ENCODE results near the gene ANKS1B. TPM values are rescaled to one million over a fixed set of nuclear protein-coding genes. Genes with fewer than 3 reads are reported as not detected.
"Not testable (repeated sequence)": the region's sequence is repeated elsewhere in the genome, so short reads cannot be mapped to it uniquely, and the experiment has no call there.

The ANKS1B gene
- total RNA-seq, 1 experiment from 2014 or later: 2.4 TPM

DNA sequence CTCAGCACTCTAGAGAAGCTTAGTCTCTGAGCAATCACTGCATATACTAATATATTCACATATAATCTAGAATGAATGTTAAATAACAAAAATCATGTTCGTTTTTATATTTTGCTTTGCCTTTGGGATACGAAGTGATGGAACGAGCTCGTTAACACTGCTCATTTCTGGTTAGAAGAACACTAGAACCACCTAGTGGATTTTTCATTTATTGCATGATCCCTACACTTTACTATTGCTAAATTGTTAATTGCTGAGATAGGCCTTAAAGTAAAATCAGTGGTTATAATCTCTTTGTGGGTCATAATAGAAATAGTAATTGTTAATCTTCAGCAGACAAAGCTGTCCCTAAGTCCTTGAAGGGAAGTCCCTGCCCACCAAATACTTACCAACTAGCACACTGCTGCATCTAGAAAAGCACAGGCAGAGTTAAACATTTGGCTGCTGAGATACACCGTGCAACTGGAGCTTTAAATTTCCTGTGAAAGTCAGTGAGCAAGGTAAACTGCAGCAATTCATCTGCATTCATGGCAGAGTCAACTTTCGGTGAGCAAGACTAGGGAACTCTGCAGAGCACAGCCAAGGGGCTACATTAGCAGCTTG is 985.9 kb downstream of the ANKS1B start:
- Histone ChIP-seq H3K27me3 (no peaks in the 10 kb centered on the region), H3K27ac (no peak overlapping the region), H3K4me1 (no peaks in the 10 kb centered on the region), H3K36me3 (no peaks in the 10 kb centered on the region), H3K9me3 (replicated peaks) (no peaks in the 10 kb centered on the region), H3K4me3 (no peak overlapping the region)
- DNase-seq: peak; percentile 4 to 64

DNA sequence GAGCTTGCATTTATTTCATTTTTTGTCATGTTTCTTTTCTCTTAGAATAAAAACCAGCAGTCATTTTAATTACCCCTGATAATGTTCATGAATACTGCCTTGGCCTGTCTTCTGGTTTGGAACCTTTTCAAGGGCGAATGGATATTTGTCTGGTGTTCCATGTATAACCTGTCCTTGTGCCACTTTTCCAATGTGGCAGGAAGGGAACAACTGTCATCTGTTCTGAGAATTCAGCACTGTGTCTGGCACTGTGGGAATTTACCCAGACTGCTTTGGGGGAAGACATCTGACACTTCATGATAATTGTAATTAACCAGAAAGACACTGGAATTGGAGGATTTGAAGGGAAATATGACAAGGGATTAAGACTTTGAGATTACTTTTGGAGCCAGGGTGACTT is 986.8 kb downstream of the ANKS1B start:
- no peaks in the 10 kb centered on the region for H3K27me3 ChIP-seq

DNA sequence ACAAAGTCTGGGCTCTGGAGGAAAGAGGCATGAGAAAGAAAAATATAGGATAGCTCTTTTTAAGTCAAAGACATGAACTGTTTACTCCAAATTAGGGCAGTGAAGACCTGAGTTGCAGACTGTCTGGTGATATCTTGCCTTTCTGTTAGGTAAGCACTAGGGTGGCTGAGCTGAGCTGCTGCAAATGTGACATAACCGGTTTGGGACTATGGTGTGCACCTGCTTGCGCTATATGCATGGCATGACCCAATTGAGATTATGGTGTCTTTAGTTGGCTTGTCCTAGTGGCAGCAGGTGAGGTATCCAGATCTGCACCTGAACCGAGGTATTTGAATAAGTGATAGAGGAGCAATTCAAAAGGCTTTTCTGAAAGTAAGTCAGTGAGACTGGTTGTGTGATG is 994.1 kb downstream of the ANKS1B start:
- no peak overlapping the region for H3K4me3 ChIP-seq
- H3K36me3 ChIP-seq: no peaks in the 10 kb centered on the region
- no peaks in the 10 kb centered on the region for H3K27me3 ChIP-seq
- H3K27ac ChIP-seq: no peak overlapping the region
- no peaks in the 10 kb centered on the region for H3K9me3 ChIP-seq (replicated peaks)
- no peaks in the 10 kb centered on the region for H3K4me1 ChIP-seq
- DNase-seq: no peak

More for the DNA sequence above, 986.8 kb downstream of the ANKS1B start:
- no peaks in the 10 kb centered on the region for H3K36me3 ChIP-seq
- no peak overlapping the region for H3K4me3 ChIP-seq
- no peak overlapping the region for H3K27ac ChIP-seq
- no peaks in the 10 kb centered on the region for H3K4me1 ChIP-seq
- DNase-seq: peak in 1 of 2 experiments; percentile 24
- H3K9me3 ChIP-seq (replicated peaks): no peaks in the 10 kb centered on the region

DNA sequence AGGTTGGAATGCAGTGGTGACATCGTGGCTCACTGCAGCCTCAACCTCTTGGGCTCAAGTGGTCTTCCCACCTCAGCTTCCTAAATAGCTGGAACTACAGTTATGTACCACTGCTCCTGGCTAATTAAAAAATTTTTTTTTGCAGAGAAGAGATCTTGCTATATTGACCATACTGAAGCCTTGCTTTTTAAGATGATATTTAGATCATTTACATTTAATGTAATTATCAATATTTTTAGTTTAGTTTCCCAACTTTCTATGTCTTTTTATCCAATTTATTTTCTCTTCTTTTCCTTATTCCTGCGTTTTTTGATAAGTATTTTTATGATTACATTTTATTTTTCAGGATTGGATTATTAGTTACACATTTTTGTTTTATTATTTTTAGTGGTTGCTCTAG is 999.6 kb downstream of the ANKS1B start:
- no peak overlapping the region for H3K27ac ChIP-seq
- no peaks in the 10 kb centered on the region for H3K36me3 ChIP-seq
- H3K4me3 ChIP-seq: no peak overlapping the region
- no peaks in the 10 kb centered on the region; the same call in 1 of the 2 replicates for H3K9me3 ChIP-seq (replicated peaks)
- no peaks in the 10 kb centered on the region for H3K4me1 ChIP-seq
- no peak for DNase-seq
- H3K27me3 ChIP-seq: no peaks in the 10 kb centered on the region

DNA sequence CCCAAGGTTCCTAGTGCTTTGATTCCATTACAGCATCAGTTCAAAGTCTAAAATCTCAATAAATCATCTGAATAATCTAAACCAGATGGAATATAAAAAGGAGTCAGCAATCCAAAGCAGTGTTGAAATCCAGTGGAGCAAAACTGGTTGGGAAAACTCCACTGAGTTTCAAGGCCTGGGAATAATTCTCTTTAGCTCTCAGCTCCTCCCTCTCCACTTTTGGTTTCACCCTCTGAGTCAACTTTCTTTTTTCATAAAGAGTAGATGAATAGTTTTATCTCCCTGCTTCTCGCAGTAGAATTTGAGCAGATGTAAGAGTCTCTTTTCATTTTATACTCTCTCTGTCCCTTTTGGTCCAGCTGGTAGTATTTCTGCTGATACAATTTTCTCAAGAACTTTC is 1001.1 kb downstream of the ANKS1B start:
- no peak overlapping the region for H3K27ac ChIP-seq
- H3K36me3 ChIP-seq: no peaks in the 10 kb centered on the region
- no peaks in the 10 kb centered on the region; the same call in 1 of the 2 replicates for H3K9me3 ChIP-seq (replicated peaks)
- no peaks in the 10 kb centered on the region for H3K4me1 ChIP-seq
- no peak for DNase-seq
- no peaks in the 10 kb centered on the region for H3K27me3 ChIP-seq
- H3K4me3 ChIP-seq: no peak overlapping the region

DNA sequence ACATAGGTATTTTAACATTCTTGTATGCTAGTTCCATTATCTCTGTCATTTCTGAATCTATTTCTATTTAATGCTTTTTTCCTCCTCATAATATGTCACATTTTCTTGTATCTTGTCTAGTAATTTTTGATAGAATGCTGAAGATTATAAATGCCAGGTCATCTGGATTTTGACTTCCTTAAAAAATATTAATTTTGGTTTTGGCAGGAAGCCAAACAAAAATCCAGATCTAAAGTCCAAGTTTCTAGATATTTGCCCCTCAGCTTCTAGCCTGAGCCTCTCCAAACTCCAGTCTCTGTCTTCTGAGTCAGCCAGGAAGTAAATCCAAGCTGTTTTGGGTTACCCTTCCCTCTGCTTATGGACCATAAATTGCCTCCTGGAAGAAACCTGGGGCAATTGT is 1004.2 kb downstream of the ANKS1B start:
- H3K36me3 ChIP-seq: no peaks in the 10 kb centered on the region
- H3K27me3 ChIP-seq: no peaks in the 10 kb centered on the region
- H3K4me3 ChIP-seq: no peak overlapping the region
- DNase-seq: no peak
- no peaks in the 10 kb centered on the region; the same call in 1 of the 2 replicates for H3K9me3 ChIP-seq (replicated peaks)
- no peaks in the 10 kb centered on the region for H3K4me1 ChIP-seq
- no peak overlapping the region for H3K27ac ChIP-seq

DNA sequence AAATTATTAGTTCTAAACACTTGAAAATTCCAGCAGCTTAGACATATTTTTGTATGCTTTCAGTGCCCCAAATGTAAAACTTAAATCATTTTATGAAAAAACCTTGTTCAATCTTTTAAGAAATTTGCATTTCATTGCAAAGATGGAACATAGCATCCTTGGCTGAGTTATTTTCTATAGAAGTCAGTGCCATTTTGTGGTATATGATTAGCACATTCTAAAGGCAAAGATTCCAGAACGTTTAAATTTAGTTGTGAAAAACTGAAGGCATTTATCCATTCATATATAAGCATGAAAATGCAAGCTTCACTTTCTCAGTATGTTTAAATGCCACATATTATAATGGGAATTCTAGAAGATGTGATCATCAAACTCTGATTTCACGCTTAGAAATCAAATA is 1007.5 kb downstream of the ANKS1B start:
- Histone ChIP-seq H3K9me3 (replicated peaks) (no peaks in the 10 kb centered on the region), H3K4me3 (no peak overlapping the region)

DNA sequence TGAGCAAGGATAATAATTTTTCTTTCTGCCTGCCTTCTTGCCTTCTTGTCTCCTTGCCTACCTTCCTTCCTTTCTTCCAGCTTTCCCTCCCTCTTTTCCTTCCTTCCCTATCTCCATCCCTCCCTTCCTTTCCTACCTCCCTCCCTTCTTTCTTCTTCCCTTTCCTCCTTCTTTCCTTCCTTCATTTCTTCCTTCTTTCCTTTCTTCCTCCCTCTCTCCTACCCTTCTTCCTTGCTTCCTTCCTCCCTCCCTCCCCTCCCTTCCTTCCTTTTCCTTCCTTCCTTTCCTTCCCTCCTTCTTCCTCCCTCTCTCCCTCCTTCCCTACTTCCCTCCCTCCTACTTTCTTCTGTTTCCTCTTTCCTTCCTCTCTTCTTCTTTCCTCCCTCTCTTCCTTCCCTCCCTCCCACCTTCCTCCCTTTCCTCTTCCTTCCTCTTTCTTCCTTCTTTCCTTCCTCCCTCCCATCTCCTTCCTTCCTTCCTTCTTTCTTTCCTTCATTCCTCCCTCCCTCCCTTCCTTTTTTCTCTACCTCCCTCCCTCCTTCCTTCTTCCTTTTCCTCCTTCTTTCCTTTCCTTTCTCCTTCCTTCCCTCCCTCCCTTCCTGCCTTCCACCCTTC is 1009.9 kb downstream of the ANKS1B start:
- Histone ChIP-seq H3K4me3 (no peak overlapping the region), H3K27ac (no peak overlapping the region), H3K27me3 (no peaks in the 10 kb centered on the region), H3K9me3 (replicated peaks) (no peaks in the 10 kb centered on the region), H3K4me1 (no peaks in the 10 kb centered on the region), H3K36me3 (no peaks in the 10 kb centered on the region)
- no peak for DNase-seq

More for the DNA sequence above, 1007.5 kb downstream of the ANKS1B start:
- H3K27ac ChIP-seq: no peak overlapping the region
- H3K36me3 ChIP-seq: no peaks in the 10 kb centered on the region
- DNase-seq: no peak
- H3K27me3 ChIP-seq: no peaks in the 10 kb centered on the region
- no peaks in the 10 kb centered on the region for H3K4me1 ChIP-seq

DNA sequence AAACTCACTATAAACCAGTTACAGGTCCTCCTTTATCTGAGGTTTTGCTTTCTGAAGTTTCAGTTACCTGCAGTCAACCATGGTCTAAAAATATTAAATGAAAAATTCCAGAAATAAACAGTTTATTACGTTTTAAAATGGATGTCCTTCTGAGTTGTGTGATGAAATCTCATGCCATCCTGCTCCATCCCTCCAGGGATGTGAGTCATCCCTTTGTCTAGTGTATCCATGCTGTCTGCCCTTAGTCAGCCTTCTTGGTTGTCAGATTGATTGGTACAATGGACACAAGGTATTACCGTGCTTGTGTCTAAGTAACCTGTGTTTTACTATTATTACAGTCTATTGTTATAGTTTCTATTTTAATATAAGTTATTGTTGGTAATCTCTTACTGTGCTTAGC is 1011.3 kb downstream of the ANKS1B start:
- no peak overlapping the region for H3K27ac ChIP-seq
- no peaks in the 10 kb centered on the region for H3K4me1 ChIP-seq
- DNase-seq: no peak
- no peaks in the 10 kb centered on the region for H3K36me3 ChIP-seq
- no peak overlapping the region for H3K4me3 ChIP-seq
- no peaks in the 10 kb centered on the region for H3K9me3 ChIP-seq (replicated peaks)
- no peaks in the 10 kb centered on the region for H3K27me3 ChIP-seq

DNA sequence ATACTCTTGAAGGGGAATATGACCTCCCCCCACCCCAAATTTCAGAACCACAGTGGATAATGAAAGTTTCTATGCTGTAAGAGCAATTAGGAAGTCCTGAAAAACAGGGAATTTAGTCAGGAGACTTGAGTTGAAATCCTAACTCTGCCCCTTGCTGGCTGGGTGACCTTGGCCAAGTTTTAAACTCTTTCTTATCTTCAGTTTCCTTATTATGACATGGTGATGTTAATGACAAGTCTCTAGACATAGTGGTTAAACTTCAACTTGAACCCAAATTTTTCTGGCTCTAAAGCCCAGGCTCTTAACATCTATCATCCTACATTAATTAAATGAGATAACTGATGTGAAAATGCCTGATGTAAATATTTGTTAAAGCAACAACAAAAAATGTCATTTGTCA is 1013.8 kb downstream of the ANKS1B start:
- Histone ChIP-seq H3K4me3 (no peak overlapping the region), H3K27ac (no peak overlapping the region), H3K27me3 (no peaks in the 10 kb centered on the region), H3K4me1 (no peaks in the 10 kb centered on the region), H3K9me3 (replicated peaks) (no peaks in the 10 kb centered on the region), H3K36me3 (no peaks in the 10 kb centered on the region)
- no peak for DNase-seq

DNA sequence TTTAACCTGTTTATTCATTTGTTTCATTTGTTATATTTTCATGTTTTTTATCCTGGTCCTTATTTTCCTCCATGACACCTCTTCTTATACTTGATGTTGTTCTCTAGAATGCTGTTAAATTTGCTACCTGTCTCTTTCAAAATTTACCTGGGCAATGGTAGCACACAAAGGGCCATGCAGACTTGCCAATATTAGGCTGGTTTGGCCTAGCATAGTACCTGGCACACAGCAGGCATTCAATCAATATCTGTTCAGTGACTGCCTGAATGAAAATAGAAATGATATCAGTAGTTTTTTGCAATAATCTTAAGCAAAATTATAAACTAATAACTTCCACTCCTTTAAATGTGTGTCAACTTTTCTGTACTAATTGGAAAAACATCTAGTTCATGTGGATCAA is 1014.5 kb downstream of the ANKS1B start:
- Histone ChIP-seq H3K9me3 (replicated peaks) (no peaks in the 10 kb centered on the region), H3K27me3 (no peaks in the 10 kb centered on the region), H3K4me3 (no peak overlapping the region), H3K36me3 (no peaks in the 10 kb centered on the region), H3K27ac (no peak overlapping the region), H3K4me1 (no peaks in the 10 kb centered on the region)
- DNase-seq: no peak

DNA sequence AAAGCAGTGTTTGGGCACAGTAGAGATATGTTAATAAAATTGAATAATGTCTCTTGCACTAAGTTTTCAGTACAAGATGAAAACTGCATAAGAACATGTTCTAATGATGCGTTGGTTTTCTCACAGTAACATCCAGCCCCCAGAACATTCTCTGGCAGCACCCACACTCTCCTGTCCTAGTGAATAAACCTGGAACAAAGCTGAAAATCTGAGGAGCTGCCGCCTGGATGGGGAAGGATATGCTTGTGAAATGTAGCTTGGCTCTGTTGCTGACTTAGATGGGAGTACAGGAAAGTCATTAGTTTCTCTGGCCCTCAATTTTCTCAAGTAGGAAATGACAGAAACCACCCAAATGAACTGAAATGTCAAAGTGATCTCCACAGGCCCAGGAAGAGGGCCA is 1015.8 kb downstream of the ANKS1B start:
- Histone ChIP-seq H3K4me3 (no peak overlapping the region), H3K27ac (no peak overlapping the region), H3K36me3 (no peaks in the 10 kb centered on the region), H3K9me3 (replicated peaks) (no peaks in the 10 kb centered on the region), H3K4me1 (no peaks in the 10 kb centered on the region), H3K27me3 (no peaks in the 10 kb centered on the region)
- DNase-seq: no peak

DNA sequence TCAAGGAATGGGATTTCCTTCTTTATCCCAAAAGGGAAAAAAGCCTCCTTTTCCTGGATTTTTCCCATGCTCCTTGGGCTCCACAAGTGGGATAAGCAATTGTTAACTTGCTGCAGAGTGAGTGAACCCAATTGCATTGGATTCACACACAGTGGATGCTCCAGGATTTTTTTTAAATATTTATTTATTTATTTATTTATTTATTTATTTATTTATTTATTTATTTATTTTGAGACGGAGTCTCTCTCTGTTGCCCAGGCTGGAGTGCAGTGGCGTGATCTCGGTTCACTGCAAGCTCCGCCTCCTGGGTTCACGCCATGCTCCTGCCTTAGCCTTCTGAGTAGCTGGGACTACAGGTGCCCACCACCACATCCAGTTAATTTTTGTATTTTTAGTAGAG is 1027.6 kb downstream of the ANKS1B start:
- H3K4me3 ChIP-seq, H3K36me3 ChIP-seq, H3K27ac ChIP-seq: not testable (repeated sequence)

DNA sequence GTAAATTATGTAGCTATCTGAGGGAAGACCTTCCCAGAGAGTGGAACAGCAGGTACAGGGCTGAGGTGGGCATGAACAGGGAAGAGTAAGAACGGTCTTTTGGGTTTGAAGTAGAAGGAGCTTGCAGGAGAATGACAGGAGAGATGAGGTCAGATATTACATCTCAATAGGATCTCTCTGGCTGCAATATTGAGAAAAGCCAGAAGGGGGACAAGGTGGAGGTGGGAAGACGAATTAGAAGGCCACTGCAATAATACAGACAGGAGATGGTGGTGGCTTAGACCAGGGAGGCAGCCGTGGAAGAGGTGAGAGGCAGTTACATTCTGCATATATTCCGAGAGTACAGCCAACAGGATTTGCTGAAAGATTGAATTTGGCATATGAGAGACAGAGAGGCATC is 1029.5 kb downstream of the ANKS1B start:
- no peaks in the 10 kb centered on the region for H3K9me3 ChIP-seq (replicated peaks)
- no peaks in the 10 kb centered on the region for H3K4me1 ChIP-seq
- no peak overlapping the region for H3K4me3 ChIP-seq
- no peak overlapping the region for H3K27ac ChIP-seq
- no peaks in the 10 kb centered on the region for H3K36me3 ChIP-seq
- no peaks in the 10 kb centered on the region for H3K27me3 ChIP-seq
- DNase-seq: peak; percentile 6 to 41

More for the DNA sequence above, 1027.6 kb downstream of the ANKS1B start:
- H3K9me3 ChIP-seq (replicated peaks); H3K27me3 ChIP-seq; DNase-seq; H3K4me1 ChIP-seq: not testable (repeated sequence)

DNA sequence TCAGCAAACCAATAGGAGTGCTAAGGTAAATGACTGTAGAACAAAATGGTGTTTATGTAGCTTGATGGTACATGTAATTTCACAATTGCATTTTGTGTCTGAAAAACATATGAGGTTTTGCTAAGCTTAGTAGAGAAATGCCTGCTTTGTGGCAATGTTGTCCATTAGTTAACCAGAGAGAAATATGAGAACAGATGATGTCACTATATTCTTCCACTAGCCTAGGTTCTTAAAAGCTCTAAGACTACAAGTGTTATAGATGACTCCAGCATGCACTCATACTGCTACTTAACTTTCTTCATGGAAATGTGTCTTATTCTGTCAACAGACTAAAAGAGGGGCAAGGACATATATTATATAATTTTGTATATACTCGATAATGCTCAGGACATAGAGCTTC is 1030.2 kb downstream of the ANKS1B start:
- Histone ChIP-seq H3K4me1 (no peaks in the 10 kb centered on the region), H3K27me3 (no peaks in the 10 kb centered on the region), H3K4me3 (no peak overlapping the region), H3K9me3 (replicated peaks) (no peaks in the 10 kb centered on the region), H3K27ac (no peak overlapping the region), H3K36me3 (no peaks in the 10 kb centered on the region)
- DNase-seq: no peak

DNA sequence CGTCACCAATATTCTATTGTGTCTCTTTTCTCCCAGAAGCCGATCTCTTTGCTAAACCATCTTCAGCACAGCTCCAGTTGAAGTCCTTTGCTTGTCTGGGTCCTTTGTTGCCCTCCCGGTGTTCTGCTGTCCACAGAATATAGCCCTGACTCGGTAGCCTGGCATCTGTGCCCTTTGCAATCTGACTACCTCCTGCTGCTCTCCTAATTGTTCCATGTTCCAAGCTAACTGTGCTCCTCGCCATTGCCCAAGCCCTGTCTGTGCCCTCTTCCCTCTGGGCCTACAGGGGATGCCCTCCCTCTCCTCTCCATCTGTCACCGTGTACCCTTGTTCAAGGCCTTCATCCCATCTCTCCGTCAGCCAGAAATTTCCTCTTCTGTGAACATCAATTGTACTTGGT is 1033.3 kb downstream of the ANKS1B start:
- Histone ChIP-seq H3K9me3 (replicated peaks) (no peaks in the 10 kb centered on the region), H3K4me1 (no peaks in the 10 kb centered on the region), H3K27me3 (no peaks in the 10 kb centered on the region), H3K4me3 (no peak overlapping the region), H3K27ac (no peak overlapping the region), H3K36me3 (no peaks in the 10 kb centered on the region)
- no peak for DNase-seq

All from SJCRH30 (cell line).